OCI-LY7 (cell line): ENCODE results near the gene UAP1L1.

Source experiments
- EZH2phosphoT487 ChIP-seq: fragments of 200-600 bp; sonication (generic); IDR thresholded peaks from 2 replicates; pipeline ENCODE4 v1.6.1; 2018; ENCODE audit warnings: low read depth, borderline replicate concordance, mild to moderate bottlenecking, mixed run types, antibody characterized with exemption, low read length, moderate library complexity, mixed read lengths
- TF ChIP-seq, protein P1 (sequence below): fragments of 200-600 bp; sonication (generic); conservative IDR thresholded peaks from 2 replicates; pipeline ENCODE4 v1.5.1; 2014; ENCODE audit warnings: mild to moderate bottlenecking, antibody characterized with exemption, low read length, moderate library complexity, mixed read lengths

DNA sequence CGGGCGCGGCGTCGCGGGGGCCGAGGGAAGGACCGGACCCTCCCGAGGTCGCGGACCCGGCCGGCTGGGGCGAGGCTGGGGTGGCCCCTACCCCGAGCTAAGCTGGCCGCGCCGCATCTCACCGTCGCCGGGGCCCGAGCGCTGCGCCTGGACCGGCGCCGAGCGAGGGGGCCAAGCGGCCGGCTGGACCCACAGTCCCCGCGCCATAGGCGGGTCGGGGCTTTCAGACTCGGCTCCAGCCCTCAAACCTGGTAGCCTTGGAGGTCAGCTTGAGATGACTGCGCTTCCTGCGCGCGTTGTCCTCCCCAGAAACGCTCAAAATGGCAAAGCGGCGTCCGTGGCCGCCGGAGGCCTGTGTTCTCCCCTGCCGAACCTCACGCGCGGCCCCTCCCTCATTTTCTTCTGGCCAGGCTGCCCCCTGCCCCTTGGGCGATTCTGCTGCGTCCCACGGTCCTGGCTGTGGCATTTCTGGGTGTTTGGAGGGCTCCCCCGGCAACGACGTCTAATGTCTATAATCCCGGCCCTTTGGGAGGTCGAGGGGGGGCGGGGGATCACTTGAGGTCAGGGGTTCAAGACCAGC, 52.9 kb downstream of the UAP1L1 start:
- TF ChIP-seq EZH2phosphoT487: no peak
- TF ChIP-seq, protein P1, sequence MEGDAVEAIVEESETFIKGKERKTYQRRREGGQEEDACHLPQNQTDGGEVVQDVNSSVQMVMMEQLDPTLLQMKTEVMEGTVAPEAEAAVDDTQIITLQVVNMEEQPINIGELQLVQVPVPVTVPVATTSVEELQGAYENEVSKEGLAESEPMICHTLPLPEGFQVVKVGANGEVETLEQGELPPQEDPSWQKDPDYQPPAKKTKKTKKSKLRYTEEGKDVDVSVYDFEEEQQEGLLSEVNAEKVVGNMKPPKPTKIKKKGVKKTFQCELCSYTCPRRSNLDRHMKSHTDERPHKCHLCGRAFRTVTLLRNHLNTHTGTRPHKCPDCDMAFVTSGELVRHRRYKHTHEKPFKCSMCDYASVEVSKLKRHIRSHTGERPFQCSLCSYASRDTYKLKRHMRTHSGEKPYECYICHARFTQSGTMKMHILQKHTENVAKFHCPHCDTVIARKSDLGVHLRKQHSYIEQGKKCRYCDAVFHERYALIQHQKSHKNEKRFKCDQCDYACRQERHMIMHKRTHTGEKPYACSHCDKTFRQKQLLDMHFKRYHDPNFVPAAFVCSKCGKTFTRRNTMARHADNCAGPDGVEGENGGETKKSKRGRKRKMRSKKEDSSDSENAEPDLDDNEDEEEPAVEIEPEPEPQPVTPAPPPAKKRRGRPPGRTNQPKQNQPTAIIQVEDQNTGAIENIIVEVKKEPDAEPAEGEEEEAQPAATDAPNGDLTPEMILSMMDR: no peak
